Measurements from ENCODE around the gene POU2F1.

- TF ChIP-seq CTCF (IDR thresholded peaks at IDR 0.05) (no peak), EP300 (IDR thresholded peaks at IDR 0.05) (no peak), POLR2A (IDR thresholded peaks at IDR 0.05) (no peak), POLR2AphosphoS5 (IDR thresholded peaks at IDR 0.05) (no peak)
These were observed 94.0 kb downstream of the POU2F1 start for GRCh38 chr1:167314671-167315070.

All from stomach (tissue), 4 donors.